Keratinocyte (primary cell): Measurements from ENCODE around the gene STRBP.

ENCODE experiments used
- EZH2 ChIP-seq: IDR thresholded peaks from one replicate; pipeline ENCODE4 v1.6.1; 2012; ENCODE audit warnings: inconsistent platforms, mild to moderate bottlenecking, low read length, moderate library complexity
- TF ChIP-seq, protein P1 (sequence below), 3 experiments: IDR thresholded peaks in 1 of 3; conservative IDR thresholded peaks in 1 of 3; optimal IDR thresholded peaks in 1 of 3; 2 replicates in 2 of 3; 3 replicates in 1 of 3; pipeline versions ENCODE3 to v1.5.1; 2011; ENCODE audit warnings: low read length in 3 of 3, mild to moderate bottlenecking in 3 of 3, moderate library complexity in 2 of 3, control low read depth in 1 of 3, inconsistent platforms in 1 of 3; ENCODE audit not compliant: insufficient read depth in 2 of 3; ENCODE audit errors: extremely low read depth in 1 of 3

DNA sequence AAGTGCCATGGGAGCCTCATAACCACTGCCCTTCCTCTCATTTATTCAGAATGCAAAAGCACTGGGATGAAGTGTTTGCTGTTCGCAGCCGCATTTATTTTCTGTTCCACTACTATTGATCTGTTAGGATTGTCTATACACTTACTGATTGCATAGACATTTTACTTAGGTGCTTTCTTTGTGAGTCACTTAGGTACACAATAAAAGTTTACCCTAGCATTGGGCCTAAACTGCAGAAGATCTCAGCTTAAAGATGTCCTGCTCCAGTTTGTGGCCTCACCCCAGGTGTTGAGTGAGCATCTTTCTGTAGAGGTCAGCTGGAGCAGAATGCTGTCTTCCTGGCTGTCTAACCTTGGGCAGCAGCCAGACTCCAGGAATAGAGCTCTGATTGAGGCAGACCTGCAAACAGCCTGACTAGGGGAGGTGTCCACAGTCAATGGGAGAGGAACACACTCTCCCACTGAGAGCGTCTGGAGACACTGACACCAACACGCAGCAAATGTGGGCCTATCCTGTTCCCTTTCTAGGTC is 181.0 kb downstream of the STRBP start:
- TF ChIP-seq, protein P1, sequence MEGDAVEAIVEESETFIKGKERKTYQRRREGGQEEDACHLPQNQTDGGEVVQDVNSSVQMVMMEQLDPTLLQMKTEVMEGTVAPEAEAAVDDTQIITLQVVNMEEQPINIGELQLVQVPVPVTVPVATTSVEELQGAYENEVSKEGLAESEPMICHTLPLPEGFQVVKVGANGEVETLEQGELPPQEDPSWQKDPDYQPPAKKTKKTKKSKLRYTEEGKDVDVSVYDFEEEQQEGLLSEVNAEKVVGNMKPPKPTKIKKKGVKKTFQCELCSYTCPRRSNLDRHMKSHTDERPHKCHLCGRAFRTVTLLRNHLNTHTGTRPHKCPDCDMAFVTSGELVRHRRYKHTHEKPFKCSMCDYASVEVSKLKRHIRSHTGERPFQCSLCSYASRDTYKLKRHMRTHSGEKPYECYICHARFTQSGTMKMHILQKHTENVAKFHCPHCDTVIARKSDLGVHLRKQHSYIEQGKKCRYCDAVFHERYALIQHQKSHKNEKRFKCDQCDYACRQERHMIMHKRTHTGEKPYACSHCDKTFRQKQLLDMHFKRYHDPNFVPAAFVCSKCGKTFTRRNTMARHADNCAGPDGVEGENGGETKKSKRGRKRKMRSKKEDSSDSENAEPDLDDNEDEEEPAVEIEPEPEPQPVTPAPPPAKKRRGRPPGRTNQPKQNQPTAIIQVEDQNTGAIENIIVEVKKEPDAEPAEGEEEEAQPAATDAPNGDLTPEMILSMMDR (optimal IDR thresholded peaks at IDR 0.05 in 1 of 3, IDR thresholded peaks at IDR 0.05 in 1 of 3, conservative IDR thresholded peaks at IDR 0.05 in 1 of 3; ENCODE audit: extremely low read depth in 1 of 3, insufficient read depth in 2 of 3, low read length in 3 of 3): no peak
- no peak for TF ChIP-seq EZH2
